AG09319 (cell line): ENCODE measurements around the gene IL17RD.
"Not testable (repeated sequence)": the region's sequence is repeated elsewhere in the genome, so short reads cannot be mapped to it uniquely, and the experiment has no call there.

Experiments used
- DNase-seq: peaks from one replicate; pipeline ENCODE4 v3.0.0-alpha.2; 2010; ENCODE audit warnings: low read depth; ENCODE audit errors: extremely low read depth
- CTCF ChIP-seq: IDR thresholded peaks from 2 replicates; pipeline ENCODE4 v1.5.1; 2011; ENCODE audit warnings: low read depth, mild to moderate bottlenecking, inconsistent platforms, low read length, moderate library complexity

The IL17RD gene

GRCh38 chr3:57093489-57093888, 71.7 kb downstream of the IL17RD start:
- TF ChIP-seq CTCF: no peak
- no peak for DNase-seq

GRCh38 chr3:57091521-57092273, 73.5 kb downstream of the IL17RD start:
- no peak for TF ChIP-seq CTCF
- no peak for DNase-seq

GRCh38 chr3:57089043-57089442, 76.1 kb downstream of the IL17RD start:
- no peak for DNase-seq
- TF ChIP-seq CTCF: no peak

GRCh38 chr3:57088503-57088902, 76.7 kb downstream of the IL17RD start:
- DNase-seq: no peak
- TF ChIP-seq CTCF: no peak

GRCh38 chr3:57087361-57088092, 77.6 kb downstream of the IL17RD start:
- TF ChIP-seq CTCF: no peak
- DNase-seq: no peak

GRCh38 chr3:57086201-57086600, 79.0 kb downstream of the IL17RD start:
- no peak for TF ChIP-seq CTCF

GRCh38 chr3:57085211-57085610, 79.9 kb downstream of the IL17RD start:
- no peak for TF ChIP-seq CTCF
- DNase-seq: no peak

More at GRCh38 chr3:57086201-57086600, 79.0 kb downstream of the IL17RD start:
- DNase-seq: no peak

- not testable (repeated sequence) for DNase-seq
Measured at GRCh38 chr3:57083266-57083995, 81.7 kb downstream of the IL17RD start.
